Tibial nerve (tissue), 3 donors: ENCODE results near the gene SCAF1.

Source experiments
- POLR2A ChIP-seq, 2 donors: fragments of 450-650 bp; IDR thresholded peaks; one replicate each; pipeline ENCODE4 v1.6.1; 2017; ENCODE audit warnings: antibody characterized with exemption in 2 of 2, mild to moderate bottlenecking in 2 of 2, moderate library complexity in 2 of 2
- TF ChIP-seq, protein P1 (sequence below), 5 experiments: fragments of 200-600 bp in 3 of 5; fragments of 450-650 bp in 2 of 5; sonication (generic) in 3 of 5; IDR thresholded peaks; one replicate each; pipeline ENCODE4 v1.5.1; 2016 to 2019; ENCODE audit warnings: antibody characterized with exemption in 5 of 5, mild to moderate bottlenecking in 3 of 5, moderate library complexity in 2 of 5

DNA sequence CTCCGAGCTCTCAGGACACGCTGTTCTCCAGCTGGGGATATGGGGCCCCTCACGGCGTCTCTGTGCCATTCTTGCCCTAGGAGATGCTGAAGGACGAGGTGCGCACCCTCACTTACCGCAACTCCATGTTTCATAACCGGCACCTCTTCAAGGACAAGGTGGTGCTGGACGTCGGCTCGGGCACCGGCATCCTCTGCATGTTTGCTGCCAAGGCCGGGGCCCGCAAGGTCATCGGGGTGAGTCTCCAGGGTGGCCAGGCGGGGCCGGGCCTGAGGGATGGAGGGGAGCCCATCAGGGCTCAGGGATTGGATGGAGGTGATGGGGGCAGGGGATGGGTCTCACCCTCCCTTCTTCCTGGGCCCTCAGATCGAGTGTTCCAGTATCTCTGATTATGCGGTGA is 39.8 kb downstream of the SCAF1 start:
- TF ChIP-seq, protein P1, sequence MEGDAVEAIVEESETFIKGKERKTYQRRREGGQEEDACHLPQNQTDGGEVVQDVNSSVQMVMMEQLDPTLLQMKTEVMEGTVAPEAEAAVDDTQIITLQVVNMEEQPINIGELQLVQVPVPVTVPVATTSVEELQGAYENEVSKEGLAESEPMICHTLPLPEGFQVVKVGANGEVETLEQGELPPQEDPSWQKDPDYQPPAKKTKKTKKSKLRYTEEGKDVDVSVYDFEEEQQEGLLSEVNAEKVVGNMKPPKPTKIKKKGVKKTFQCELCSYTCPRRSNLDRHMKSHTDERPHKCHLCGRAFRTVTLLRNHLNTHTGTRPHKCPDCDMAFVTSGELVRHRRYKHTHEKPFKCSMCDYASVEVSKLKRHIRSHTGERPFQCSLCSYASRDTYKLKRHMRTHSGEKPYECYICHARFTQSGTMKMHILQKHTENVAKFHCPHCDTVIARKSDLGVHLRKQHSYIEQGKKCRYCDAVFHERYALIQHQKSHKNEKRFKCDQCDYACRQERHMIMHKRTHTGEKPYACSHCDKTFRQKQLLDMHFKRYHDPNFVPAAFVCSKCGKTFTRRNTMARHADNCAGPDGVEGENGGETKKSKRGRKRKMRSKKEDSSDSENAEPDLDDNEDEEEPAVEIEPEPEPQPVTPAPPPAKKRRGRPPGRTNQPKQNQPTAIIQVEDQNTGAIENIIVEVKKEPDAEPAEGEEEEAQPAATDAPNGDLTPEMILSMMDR (IDR thresholded peaks at IDR 0.05), result no peak
- TF ChIP-seq POLR2A (IDR thresholded peaks at IDR 0.05), result no peak
